Fibroblast of villous mesenchyme (primary cell): ENCODE results near the gene FAM228A. TPM values are rescaled to one million over a fixed set of nuclear protein-coding genes. Genes with fewer than 3 reads are reported as not detected.

Experiments
- DNase-seq: peaks from one replicate; pipeline ENCODE4 v3.0.0-alpha.2; 2010; ENCODE audit warnings: low read depth
- H3K4me3 ChIP-seq: 2 replicates; pipeline ENCODE4 v1.5.1; 2011; ENCODE audit warnings: low read depth, mild to moderate bottlenecking, low read length
- CTCF ChIP-seq: IDR thresholded peaks from 2 replicates; pipeline ENCODE4 v1.5.1; 2012; ENCODE audit warnings: low read depth, mild to moderate bottlenecking, low read length; ENCODE audit not compliant: insufficient read depth
- total RNA-seq: library from RNA; depleted of rRNA; stranded (reverse); fragments of >200 nt; gene quantifications from 2 replicates; pipeline ENCODE4 v1.2.3, GENCODE V29; 2012

The FAM228A gene
- total RNA-seq, 1 donor, result 0.43 TPM

- no peak for TF ChIP-seq CTCF
- H3K4me3 ChIP-seq, result no peak overlapping the region
- no peak for DNase-seq
Observed at GRCh38 chr2:24169023-24169422, 5.8 kb upstream of the FAM228A start.

- no peak overlapping the region for H3K4me3 ChIP-seq
- TF ChIP-seq CTCF, result no peak
- no peak for DNase-seq
Observed at GRCh38 chr2:24175631-24176187, 856 bp downstream of the FAM228A start.

- no peak overlapping the region for H3K4me3 ChIP-seq
- DNase-seq, result no peak
- no peak for TF ChIP-seq CTCF
Observed at GRCh38 chr2:24176326-24176725, 1.5 kb downstream of the FAM228A start.

- DNase-seq, result no peak
- no peak for TF ChIP-seq CTCF
- H3K4me3 ChIP-seq, result no peak overlapping the region
Observed at GRCh38 chr2:24179683-24180082, 4.8 kb downstream of the FAM228A start.

- DNase-seq, result no peak
- no peak overlapping the region for H3K4me3 ChIP-seq
- no peak for TF ChIP-seq CTCF
Observed at GRCh38 chr2:24181849-24182248, 7.0 kb downstream of the FAM228A start.

- H3K4me3 ChIP-seq, result no peak overlapping the region
- no peak for DNase-seq
- TF ChIP-seq CTCF, result no peak
Observed at GRCh38 chr2:24182507-24182906, 7.7 kb downstream of the FAM228A start.
